Suppressor macrophage treated with lipopolysaccharide for 1 hour (primary cell): Measurements from ENCODE around the gene SUGCT.
"Not testable (repeated sequence)": the region's sequence is repeated elsewhere in the genome, so short reads cannot be mapped to it uniquely, and the experiment has no call there.

Source experiments
- DNase-seq, 3 donors: peaks; one replicate each; pipeline ENCODE4 v3.0.0-alpha.2; 2020 to 2022

The SUGCT gene

GRCh38 chr7:40141916-40142315, 7.1 kb downstream of the SUGCT start:
- DNase-seq = not testable (repeated sequence)

GRCh38 chr7:40145596-40146130, 10.9 kb downstream of the SUGCT start:
- DNase-seq = not testable (repeated sequence)

GRCh38 chr7:40147371-40148246, 12.8 kb downstream of the SUGCT start:
- DNase-seq = no peak

- DNase-seq = not testable (repeated sequence)
Measured at GRCh38 chr7:40148247-40148580, 13.4 kb downstream of the SUGCT start.

- no peak for DNase-seq
Measured at GRCh38 chr7:40148671-40149070, 13.9 kb downstream of the SUGCT start.

- no peak for DNase-seq
Measured at GRCh38 chr7:40151504-40151903, 16.7 kb downstream of the SUGCT start.

GRCh38 chr7:40156988-40157387, 22.2 kb downstream of the SUGCT start:
- no peak for DNase-seq

- DNase-seq = no peak
Measured at GRCh38 chr7:40162516-40162915, 27.7 kb downstream of the SUGCT start.

GRCh38 chr7:40165216-40165615, 30.4 kb downstream of the SUGCT start:
- no peak for DNase-seq

- DNase-seq = no peak
Measured at GRCh38 chr7:40167291-40167690, 32.5 kb downstream of the SUGCT start.

GRCh38 chr7:40168266-40168665, 33.5 kb downstream of the SUGCT start:
- not testable (repeated sequence) for DNase-seq

- DNase-seq = not testable (repeated sequence)
Measured at GRCh38 chr7:40173121-40173520, 38.3 kb downstream of the SUGCT start.

- not testable (repeated sequence) for DNase-seq
Measured at GRCh38 chr7:40175256-40175655, 40.5 kb downstream of the SUGCT start.

- DNase-seq = no peak
Measured at GRCh38 chr7:40175725-40176510, 41.1 kb downstream of the SUGCT start.

GRCh38 chr7:40177071-40177470, 42.3 kb downstream of the SUGCT start:
- DNase-seq = no peak

- DNase-seq = no peak
Measured at GRCh38 chr7:40182452-40182851, 47.6 kb downstream of the SUGCT start.

- DNase-seq = no peak
Measured at GRCh38 chr7:40186586-40186985, 51.8 kb downstream of the SUGCT start.

- DNase-seq = no peak
Measured at GRCh38 chr7:40192036-40192435, 57.2 kb downstream of the SUGCT start.

- DNase-seq = no peak
Measured at GRCh38 chr7:40194745-40195144, 59.9 kb downstream of the SUGCT start.

- DNase-seq = peak in 2 of 3 donors; percentile 4 to 25
Measured at GRCh38 chr7:40197527-40197926, 62.7 kb downstream of the SUGCT start.

- DNase-seq = peak in 1 of 3 donors; percentile 3
Measured at GRCh38 chr7:40199076-40199802, 64.4 kb downstream of the SUGCT start.

- no peak for DNase-seq
Measured at GRCh38 chr7:40200791-40201190, 66.0 kb downstream of the SUGCT start.

GRCh38 chr7:40202851-40203250, 68.0 kb downstream of the SUGCT start:
- no peak for DNase-seq
